Endothelial cell of umbilical vein (primary cell): ENCODE measurements around the gene TLE4. TPM values are rescaled to one million over a fixed set of nuclear protein-coding genes. Genes with fewer than 3 reads are reported as not detected.

Experiments used
- BruUV-seq: library from RNA; stranded (reverse); fragments of 400-500 nt; replicated peaks from 2 replicates; lab custom pipeline; 2021; lab: Mats Ljungman, UMichigan
- CTCF ChIA-PET: fragments of 300-600, 350-600 bp; sonication (Branson Sonifier 250); formaldehyde crosslinking; loops from one replicate; lab custom pipeline; 2021; ENCODE audit warnings: antibody characterized with exemption, inconsistent platforms; lab: Charles Lee
- POLR2A ChIA-PET: fragments of 300-600, 350-600 bp; sonication (Branson Sonifier 250); formaldehyde crosslinking; loops from one replicate; lab custom pipeline; 2021; ENCODE audit warnings: antibody characterized with exemption, inconsistent platforms; lab: Charles Lee
- DNase-seq: peaks from one replicate; pipeline ENCODE4 v3.0.0-alpha.2; 2011; ENCODE audit warnings: low read depth, low spot score
- FAIRE-seq: peaks from 2 replicates; lab custom pipeline; 2011; peaks lifted over from hg19 to GRCh38; lab: Jason Lieb, UNC
- H2AFZ ChIP-seq: 2 replicates; pipeline ENCODE4 v1.6.0; 2012; ENCODE audit warnings: low read depth, low read length, control low read depth, inconsistent platforms
- H3K27ac ChIP-seq: 2 replicates; pipeline ENCODE4 v1.5.1; 2011; ENCODE audit warnings: low read depth, mild to moderate bottlenecking, control low read depth, low read length, moderate library complexity; ENCODE audit not compliant: insufficient read depth
- H3K27me3 ChIP-seq, 2 experiments: 2 replicates each; pipeline versions ENCODE4 v1.6.0 to v1.6.1; 2011; ENCODE audit warnings: low read length in 2 of 2, mixed read lengths in 1 of 2; ENCODE audit not compliant: control insufficient read depth in 2 of 2, insufficient read depth in 2 of 2
- H3K36me3 ChIP-seq, 2 experiments: 2 replicates in 1 of 2; 3 replicates in 1 of 2; pipeline ENCODE4 v1.5.1; 2011; ENCODE audit warnings: low read length in 2 of 2, mild to moderate bottlenecking in 1 of 2, moderate library complexity in 1 of 2; ENCODE audit not compliant: control insufficient read depth in 2 of 2, insufficient read depth in 2 of 2; ENCODE audit errors: extremely low read depth in 1 of 2
- H3K4me1 ChIP-seq: 3 replicates; pipeline ENCODE4 v1.5.1; 2011; ENCODE audit warnings: mild to moderate bottlenecking, low read length; ENCODE audit not compliant: control insufficient read depth, insufficient read depth; ENCODE audit errors: extremely low read depth
- H3K4me2 ChIP-seq: 2 replicates; pipeline ENCODE4 v1.6.1; 2011; ENCODE audit warnings: low read length, control low read depth, mixed read lengths; ENCODE audit not compliant: insufficient read depth
- H3K4me3 ChIP-seq, 3 experiments: fragments of 200-600 bp in 1 of 3; sonication (generic), shearing (Covaris generic) in 1 of 3; replicated peaks in 1 of 3; 2 replicates each; pipeline ENCODE4 v1.5.1; 2011 to 2016; ENCODE audit warnings: control low read depth in 3 of 3, low read length in 3 of 3, mild to moderate bottlenecking in 2 of 3, inconsistent platforms in 1 of 3, low read depth in 1 of 3, moderate library complexity in 1 of 3; ENCODE audit not compliant: insufficient read depth in 1 of 3
- H3K79me2 ChIP-seq: 2 replicates; pipeline ENCODE4 v1.6.0; 2012; ENCODE audit warnings: low read length, inconsistent platforms; ENCODE audit not compliant: control insufficient read depth, insufficient read depth
- H3K9ac ChIP-seq: replicated peaks from 2 replicates; pipeline ENCODE3; 2011; ENCODE audit warnings: low read length, control low read depth; ENCODE audit not compliant: insufficient read depth; ENCODE audit errors: extremely low read depth
- H3K9me1 ChIP-seq: replicated peaks from 3 replicates; pipeline ENCODE4 v1.6.0; 2011; ENCODE audit warnings: mild to moderate bottlenecking, low read length; ENCODE audit not compliant: control insufficient read depth, insufficient read depth; ENCODE audit errors: extremely low read depth
- H3K9me3 ChIP-seq: replicated peaks from 2 replicates; pipeline ENCODE4 v1.5.1; 2012; ENCODE audit warnings: low read length, inconsistent platforms; ENCODE audit not compliant: control insufficient read depth, insufficient read depth
- H4K20me1 ChIP-seq: replicated peaks from 2 replicates; pipeline ENCODE3; 2011; ENCODE audit warnings: mild to moderate bottlenecking, low read length; ENCODE audit not compliant: control insufficient read depth, insufficient read depth; ENCODE audit errors: extremely low read depth
- EZH2 ChIP-seq: IDR thresholded peaks from 2 replicates; pipeline ENCODE4 v1.6.1; 2012; ENCODE audit warnings: borderline replicate concordance, low read depth, mild to moderate bottlenecking, moderate library complexity, low read length, inconsistent platforms; ENCODE audit not compliant: severe bottlenecking
- GATA2 ChIP-seq: IDR thresholded peaks from 2 replicates; pipeline ENCODE4 v1.7.0; 2011; ENCODE audit warnings: low read depth, mild to moderate bottlenecking, moderate library complexity, mixed read lengths, low read length; ENCODE audit not compliant: insufficient read length, insufficient read depth
- JUN ChIP-seq: IDR thresholded peaks from 2 replicates; pipeline ENCODE4 v1.6.1; 2011; ENCODE audit warnings: borderline replicate concordance, low read depth; ENCODE audit not compliant: insufficient read length, insufficient read depth
- MYC ChIP-seq: IDR thresholded peaks from one replicate; pipeline ENCODE4 v1.6.1; 2011; ENCODE audit warnings: mild to moderate bottlenecking, low read depth, low read length
- POLR2AphosphoS5 ChIP-seq: IDR thresholded peaks from 2 replicates; pipeline ENCODE4 v1.6.1; 2012; ENCODE audit warnings: low read depth, mild to moderate bottlenecking, control low read depth, low read length, moderate library complexity; ENCODE audit not compliant: insufficient read depth
- dilution Hi-C: fragments of 300-500 bp; cut with MboI; formaldehyde crosslinking; loops from one replicate; pipeline ENCODE4 v1.15.0; 2019; ENCODE audit warnings: low sequenced_read_pairs; ENCODE audit not compliant: extremely low pct_ligation_motif_present
- intact Hi-C: fragments of 100-400 bp; cut with micrococcal nuclease; formaldehyde crosslinking; loops from one replicate; pipeline ENCODE4 v1.10.0; 2022
- polyA plus RNA-seq, 4 experiments: library from polyadenylated mRNA; depleted of rRNA in 3 of 4; stranded (reverse) in 3 of 4; unstranded in 1 of 4; fragments of >200 nt; gene quantifications; 2 replicates each; pipeline versions ENCODE4 v1.2.1 to v1.2.3, GENCODE V29; 2011 to 2012; ENCODE audit warnings: missing spikeins in 1 of 4
- total RNA-seq: library from RNA; stranded (reverse); gene quantifications from 2 replicates; pipeline ENCODE4 v1.2.3, GENCODE V29; 2021
- TF ChIP-seq, protein P1 (sequence below): IDR thresholded peaks from 2 replicates; pipeline ENCODE4 v1.6.1; 2011; ENCODE audit not compliant: insufficient read depth, insufficient read length

The TLE4 gene
- total and polyA plus RNA-seq, 2 donors (not counting 3 experiments of a cell fraction or from before 2014, with no cell fraction given), result 31.4 to 32.3 TPM

GRCh38 chr9:79600466-79600865, 28.7 kb downstream of the TLE4 start:
- Histone ChIP-seq H3K27ac (no peak overlapping the region), H3K27me3 (no peaks in the 10 kb centered on the region), H3K79me2 (no peaks in the 10 kb centered on the region), H3K36me3 (no peaks in the 10 kb centered on the region), H3K4me1 (peaks cover 13% of the 10 kb centered on the region), H3K9ac (no peak overlapping the region), H4K20me1 (no peaks in the 10 kb centered on the region), H3K9me3 (no peaks in the 10 kb centered on the region), H2AFZ (no peak overlapping the region), H3K9me1 (no peaks in the 10 kb centered on the region), H3K4me3 (no peak overlapping the region), H3K4me2 (no peak overlapping the region)
- POLR2A ChIA-PET, result no interaction called here
- dilution Hi-C loops, result no loop called here
- TF ChIP-seq EZH2 (no peak), MYC (no peak), POLR2AphosphoS5 (no peak)
- TF ChIP-seq, protein P1, sequence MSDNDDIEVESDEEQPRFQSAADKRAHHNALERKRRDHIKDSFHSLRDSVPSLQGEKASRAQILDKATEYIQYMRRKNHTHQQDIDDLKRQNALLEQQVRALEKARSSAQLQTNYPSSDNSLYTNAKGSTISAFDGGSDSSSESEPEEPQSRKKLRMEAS, result no peak
- no TSS peak for BruUV-seq
- intact Hi-C loops, result no loop called here
- CTCF ChIA-PET, result no interaction called here
- no peak for DNase-seq
- no peak for FAIRE-seq

DNA sequence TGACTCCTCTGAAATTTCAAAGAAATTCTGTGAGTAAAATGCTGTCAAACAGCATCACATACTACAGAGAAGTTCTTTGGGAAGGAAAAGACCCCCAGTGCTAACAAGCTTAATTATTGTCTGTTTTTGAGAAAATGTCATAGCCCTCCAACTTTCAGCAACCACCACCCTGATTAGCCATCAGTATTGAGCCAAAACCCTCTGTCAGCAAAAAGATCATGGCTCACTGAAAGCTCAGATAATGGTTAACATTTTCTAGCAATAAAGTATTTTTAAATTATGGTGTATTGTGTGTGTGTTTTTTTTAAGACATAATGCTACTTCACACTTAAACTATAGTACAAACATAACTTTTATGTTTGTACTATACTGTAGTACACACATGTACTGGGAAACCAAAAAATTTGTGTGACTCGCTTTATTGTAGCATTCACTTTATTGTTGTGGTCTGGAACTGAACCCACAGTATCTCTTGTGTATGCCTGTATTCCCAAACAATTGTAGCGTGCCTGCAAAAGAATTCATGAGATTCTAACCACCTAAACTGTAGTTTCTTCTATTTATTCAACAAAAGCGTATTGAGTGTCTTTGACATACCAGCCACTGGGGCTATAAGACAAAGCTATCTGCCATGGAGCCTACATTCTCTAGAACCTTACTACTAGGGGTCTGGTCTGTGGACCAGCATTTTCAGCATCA, 31.6 kb downstream of the TLE4 start:
- POLR2A ChIA-PET, result no interaction called here
- no peak overlapping the region for H3K27ac ChIP-seq

More for the DNA sequence above, 31.6 kb downstream of the TLE4 start:
- no peak overlapping the region for H3K9ac ChIP-seq
- H4K20me1 ChIP-seq, result no peaks in the 10 kb centered on the region
- no peak overlapping the region for H3K4me3 ChIP-seq
- no peaks in the 10 kb centered on the region for H3K9me3 ChIP-seq
- no peak overlapping the region for H2AFZ ChIP-seq
- DNase-seq (no peak), FAIRE-seq (no peak)
- no peak for TF ChIP-seq JUN
- TF ChIP-seq MYC, result no peak
- TF ChIP-seq GATA2, result no peak
- no peaks in the 10 kb centered on the region for H3K9me1 ChIP-seq
- dilution Hi-C loops (no loop called here), intact Hi-C loops (no loop called here)
- no TSS peak for BruUV-seq
- H3K4me2 ChIP-seq, result no peak overlapping the region
- no peaks in the 10 kb centered on the region for H3K27me3 ChIP-seq
- no peaks in the 10 kb centered on the region for H3K36me3 ChIP-seq
- H3K4me1 ChIP-seq, result peaks cover 13% of the 10 kb centered on the region
- no peaks in the 10 kb centered on the region for H3K79me2 ChIP-seq
- CTCF ChIA-PET, result no interaction called here
